ENCODE results near the gene TEX22.

Gene TEX22

DNA sequence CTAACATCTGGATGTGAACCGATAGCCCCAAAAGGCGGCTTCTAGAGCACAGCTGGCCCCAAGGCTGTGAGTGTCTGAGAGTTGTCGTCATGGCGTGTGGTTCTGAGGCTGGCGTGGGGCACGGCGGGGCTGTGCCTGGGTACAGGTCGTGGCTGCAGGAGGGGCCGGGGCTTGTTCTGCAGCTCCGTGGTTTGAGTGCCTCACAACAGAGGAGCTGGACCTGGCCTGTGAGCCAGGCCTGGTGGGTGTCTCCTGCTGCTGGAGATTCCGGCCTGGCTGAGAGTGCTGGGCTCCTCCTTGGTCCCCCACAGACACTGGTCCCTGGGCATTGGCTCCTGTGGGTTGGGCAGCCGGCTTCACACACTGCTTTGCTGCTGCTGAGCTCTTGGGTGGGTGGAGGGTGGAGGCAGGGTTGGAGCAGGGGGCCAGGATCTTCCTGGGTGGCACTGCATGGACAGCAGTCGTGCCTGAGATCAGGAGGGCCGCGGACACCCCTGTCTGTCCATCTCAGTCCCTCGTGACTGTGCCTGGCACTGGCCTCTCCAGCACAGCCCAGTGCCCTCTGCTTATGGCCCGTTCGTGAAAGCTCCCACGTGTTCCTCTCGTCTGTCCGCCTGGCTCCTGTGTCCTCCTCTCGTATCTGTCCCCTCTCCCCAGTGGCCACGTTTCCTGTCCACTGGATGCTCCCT, 31.8 kb upstream of the TEX22 start:
- H3K36me3 ChIP-seq (ENCODE audit: control insufficient read depth in 2 of 2, insufficient read depth in 2 of 2, low read length in 2 of 2): peaks cover 7 to 8% of the 10 kb centered on the region in 2 donors
- peaks cover 0 to 3% of the 10 kb centered on the region in 2 donors for H3K4me1 ChIP-seq (ENCODE audit: control insufficient read depth in 2 of 2, insufficient read depth in 2 of 2, low read length in 2 of 2)
- H3K9me3 ChIP-seq (ENCODE audit: control insufficient read depth in 2 of 2, low read length in 2 of 2): no peaks in the 10 kb centered on the region
- H3K27ac ChIP-seq (ENCODE audit: low read depth in 2 of 2, low read length in 2 of 2): no peak overlapping the region
- H3K27me3 ChIP-seq (ENCODE audit: control insufficient read depth in 2 of 2, insufficient read depth in 2 of 2, low read length in 2 of 2): no peaks in the 10 kb centered on the region
- no peak overlapping the region for H3K9ac ChIP-seq (ENCODE audit: low read depth in 1 of 2, low read length in 2 of 2)
- no peak overlapping the region for H3K4me3 ChIP-seq (ENCODE audit: low read length in 2 of 2)

DNA sequence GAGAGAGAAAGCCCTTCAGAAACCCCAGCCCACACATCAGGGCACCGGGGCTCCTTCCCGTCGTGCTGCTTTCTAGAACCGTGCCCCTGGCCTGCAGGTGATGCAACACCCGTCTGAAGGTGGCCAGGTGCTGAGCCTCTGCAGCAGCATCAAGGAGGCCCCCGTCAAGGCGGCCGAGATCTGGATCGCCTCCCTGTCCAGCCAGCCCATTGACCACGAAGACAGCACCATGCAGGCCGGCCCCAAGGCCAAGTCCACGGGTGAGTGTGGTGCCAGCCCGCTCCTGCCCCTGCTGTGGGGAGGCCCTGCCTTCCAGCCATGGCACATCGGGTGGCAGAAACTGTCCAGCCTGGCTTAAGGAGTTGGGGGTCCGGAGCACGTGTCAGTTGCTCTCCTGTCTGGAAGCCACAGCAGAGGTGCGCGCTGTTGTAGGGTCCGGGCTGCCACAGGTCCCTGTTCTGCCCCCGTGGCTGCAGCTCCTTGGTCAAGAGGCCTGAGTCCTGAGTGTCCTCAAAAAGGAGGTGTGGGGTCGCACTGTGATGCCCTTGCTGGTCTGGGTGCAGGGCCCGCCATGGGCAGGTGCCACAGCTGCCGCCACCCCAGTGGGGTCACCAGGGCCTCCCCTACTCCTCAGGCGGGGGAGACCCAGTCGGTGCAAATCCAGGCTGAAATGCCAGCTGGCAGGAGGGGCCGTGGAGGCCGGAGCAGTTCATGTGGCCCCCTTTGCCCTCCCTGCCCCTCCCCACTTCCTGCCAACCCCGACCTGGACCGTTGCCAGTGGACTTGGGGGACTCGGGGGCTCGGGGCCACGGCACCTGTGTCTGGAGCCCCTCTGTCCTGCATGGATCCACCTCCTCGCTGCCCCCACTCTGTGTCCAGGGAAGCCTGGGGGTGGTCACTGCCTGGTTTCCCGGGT, 31.0 kb upstream of the TEX22 start:
- H3K9ac ChIP-seq (ENCODE audit: low read depth in 1 of 2, low read length in 2 of 2): no peak overlapping the region

DNA sequence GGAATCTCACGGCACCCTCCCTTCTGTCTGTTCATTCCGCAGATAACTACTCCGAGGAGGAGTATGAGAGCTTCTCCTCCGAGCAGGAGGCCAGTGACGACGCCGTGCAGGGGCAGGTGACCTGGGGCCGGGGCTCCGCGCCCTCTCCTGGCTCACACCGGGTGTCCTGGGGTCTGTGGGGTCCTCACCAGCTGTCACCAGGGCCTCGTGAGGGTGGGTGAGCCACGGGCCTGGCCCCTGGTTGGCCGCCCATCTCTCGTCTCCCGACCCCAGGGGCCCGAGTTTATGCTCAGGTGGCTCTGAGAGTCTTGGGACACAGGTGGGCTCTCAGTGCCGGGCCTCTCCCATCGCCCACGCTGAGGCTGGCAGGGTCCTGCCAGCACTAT, 30.3 kb upstream of the TEX22 start:
- Histone ChIP-seq H3K9ac (ENCODE audit: low read depth in 1 of 2, low read length in 2 of 2) (no peak overlapping the region), H3K27ac (ENCODE audit: low read depth in 2 of 2, low read length in 2 of 2) (no peak overlapping the region), H3K4me3 (ENCODE audit: low read length in 2 of 2) (no peak overlapping the region), H3K27me3 (ENCODE audit: control insufficient read depth in 2 of 2, insufficient read depth in 2 of 2, low read length in 2 of 2) (no peaks in the 10 kb centered on the region), H3K9me3 (ENCODE audit: control insufficient read depth in 2 of 2, low read length in 2 of 2) (no peaks in the 10 kb centered on the region), H3K36me3 (ENCODE audit: control insufficient read depth in 2 of 2, insufficient read depth in 2 of 2, low read length in 2 of 2) (peaks cover 7 to 8% of the 10 kb centered on the region in 2 donors), H3K4me1 (ENCODE audit: control insufficient read depth in 2 of 2, insufficient read depth in 2 of 2, low read length in 2 of 2) (peaks cover 0 to 3% of the 10 kb centered on the region in 2 donors)

More for the DNA sequence above, 31.0 kb upstream of the TEX22 start:
- H3K27me3 ChIP-seq (ENCODE audit: control insufficient read depth in 2 of 2, insufficient read depth in 2 of 2, low read length in 2 of 2): no peaks in the 10 kb centered on the region
- peaks cover 0 to 3% of the 10 kb centered on the region in 2 donors for H3K4me1 ChIP-seq (ENCODE audit: control insufficient read depth in 2 of 2, insufficient read depth in 2 of 2, low read length in 2 of 2)
- no peak overlapping the region for H3K27ac ChIP-seq (ENCODE audit: low read depth in 2 of 2, low read length in 2 of 2)
- no peak overlapping the region for H3K4me3 ChIP-seq (ENCODE audit: low read length in 2 of 2)
- H3K9me3 ChIP-seq (ENCODE audit: control insufficient read depth in 2 of 2, low read length in 2 of 2): no peaks in the 10 kb centered on the region
- H3K36me3 ChIP-seq (ENCODE audit: control insufficient read depth in 2 of 2, insufficient read depth in 2 of 2, low read length in 2 of 2): peaks cover 7 to 8% of the 10 kb centered on the region in 2 donors

DNA sequence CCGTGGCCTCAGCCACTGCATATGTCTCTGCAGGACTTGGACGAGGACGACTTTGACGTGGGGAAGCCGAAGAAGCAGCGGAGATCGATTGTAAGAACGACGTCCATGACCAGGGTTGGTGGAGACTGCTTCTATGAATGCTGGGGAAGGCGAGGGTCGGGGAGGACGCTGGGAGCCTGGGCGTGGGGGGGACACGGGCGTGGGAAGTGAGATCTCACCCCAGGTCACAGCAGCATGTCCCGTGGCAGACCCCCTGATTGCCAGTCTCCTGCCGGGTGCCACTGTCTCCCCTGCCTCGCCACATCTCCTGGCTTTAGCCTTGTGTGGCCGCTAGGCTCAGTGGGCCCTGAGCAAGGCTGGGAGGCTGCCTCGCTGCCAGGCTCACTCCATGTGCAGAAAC, 29.9 kb upstream of the TEX22 start:
- Histone ChIP-seq H3K9ac (ENCODE audit: low read depth in 1 of 2, low read length in 2 of 2) (no peak overlapping the region), H3K27me3 (ENCODE audit: control insufficient read depth in 2 of 2, insufficient read depth in 2 of 2, low read length in 2 of 2) (no peaks in the 10 kb centered on the region), H3K9me3 (ENCODE audit: control insufficient read depth in 2 of 2, low read length in 2 of 2) (no peaks in the 10 kb centered on the region), H3K4me3 (ENCODE audit: low read length in 2 of 2) (no peak overlapping the region), H3K27ac (ENCODE audit: low read depth in 2 of 2, low read length in 2 of 2) (no peak overlapping the region), H3K4me1 (ENCODE audit: control insufficient read depth in 2 of 2, insufficient read depth in 2 of 2, low read length in 2 of 2) (peaks cover 0 to 3% of the 10 kb centered on the region in 2 donors), H3K36me3 (ENCODE audit: control insufficient read depth in 2 of 2, insufficient read depth in 2 of 2, low read length in 2 of 2) (peaks cover 7 to 8% of the 10 kb centered on the region in 2 donors)

DNA sequence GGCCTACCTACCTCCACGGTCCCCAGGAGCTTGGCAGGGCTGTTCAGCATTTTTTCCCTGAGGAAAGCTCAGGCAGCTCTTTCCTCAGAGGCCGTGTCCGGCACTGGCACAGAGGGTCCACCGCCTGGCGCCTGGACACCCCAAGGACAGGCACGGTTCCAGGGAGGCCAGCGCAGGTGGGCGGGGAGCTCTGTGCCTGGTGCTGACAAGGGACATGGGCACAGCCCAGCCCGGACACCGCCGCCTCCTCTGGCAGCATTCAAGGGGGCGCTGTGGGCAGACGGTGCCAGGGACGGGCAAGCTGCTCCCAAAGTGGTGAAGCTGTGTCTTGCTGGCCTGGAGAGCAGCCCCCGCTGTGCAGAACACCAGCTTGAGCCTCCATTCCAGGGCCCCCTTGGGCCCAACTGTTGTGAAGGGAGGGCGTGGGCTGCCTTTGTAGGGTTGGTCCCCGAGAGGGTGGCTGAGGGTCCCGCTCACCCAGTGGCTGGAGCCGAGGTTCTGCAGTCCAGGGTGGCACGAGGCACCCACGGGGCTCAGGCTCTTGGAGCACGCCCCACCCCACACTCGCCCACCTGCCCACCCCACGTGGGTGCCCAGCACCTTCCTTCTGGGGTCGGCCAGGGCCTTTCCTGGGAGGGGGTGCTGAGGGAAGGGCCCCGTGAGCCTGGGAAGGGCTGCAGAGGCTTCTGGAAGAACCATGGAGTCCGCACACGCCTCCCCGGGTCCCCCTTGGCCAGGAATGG, 29.3 kb upstream of the TEX22 start:
- Histone ChIP-seq H3K27ac (ENCODE audit: low read depth in 2 of 2, low read length in 2 of 2) (no peak overlapping the region), H3K36me3 (ENCODE audit: control insufficient read depth in 2 of 2, insufficient read depth in 2 of 2, low read length in 2 of 2) (peaks cover 7 to 8% of the 10 kb centered on the region in 2 donors), H3K9me3 (ENCODE audit: control insufficient read depth in 2 of 2, low read length in 2 of 2) (no peaks in the 10 kb centered on the region), H3K27me3 (ENCODE audit: control insufficient read depth in 2 of 2, insufficient read depth in 2 of 2, low read length in 2 of 2) (no peaks in the 10 kb centered on the region), H3K4me1 (ENCODE audit: control insufficient read depth in 2 of 2, insufficient read depth in 2 of 2, low read length in 2 of 2) (peaks cover 0 to 3% of the 10 kb centered on the region in 2 donors), H3K9ac (ENCODE audit: low read depth in 1 of 2, low read length in 2 of 2) (no peak overlapping the region), H3K4me3 (ENCODE audit: low read length in 2 of 2) (no peak overlapping the region)

DNA sequence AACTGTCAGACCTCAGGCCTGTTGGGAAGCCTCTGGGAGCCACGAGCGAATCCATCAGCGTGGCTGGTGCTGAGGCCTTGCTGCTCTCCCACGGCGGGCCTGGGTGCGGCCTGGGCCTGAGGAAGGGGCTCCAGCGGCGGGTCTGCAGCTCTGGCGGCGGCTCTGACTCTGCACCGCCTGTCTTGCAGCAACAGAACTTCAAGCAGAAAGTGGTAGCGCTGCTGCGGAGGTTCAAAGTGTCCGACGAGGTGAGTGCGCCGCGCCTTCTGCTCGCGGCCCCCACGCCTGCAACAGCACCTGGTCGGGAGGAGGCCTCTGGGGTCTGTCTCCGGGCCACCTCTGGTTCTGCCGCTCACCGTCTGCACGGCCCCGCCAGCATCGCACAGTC, 28.7 kb upstream of the TEX22 start:
- Histone ChIP-seq H3K27ac (ENCODE audit: low read depth in 2 of 2, low read length in 2 of 2) (no peak overlapping the region), H3K27me3 (ENCODE audit: control insufficient read depth in 2 of 2, insufficient read depth in 2 of 2, low read length in 2 of 2) (no peaks in the 10 kb centered on the region), H3K9ac (ENCODE audit: low read depth in 1 of 2, low read length in 2 of 2) (no peak overlapping the region), H3K4me1 (ENCODE audit: control insufficient read depth in 2 of 2, insufficient read depth in 2 of 2, low read length in 2 of 2) (no peaks in the 10 kb centered on the region), H3K36me3 (ENCODE audit: control insufficient read depth in 2 of 2, insufficient read depth in 2 of 2, low read length in 2 of 2) (peaks cover 7 to 8% of the 10 kb centered on the region in 2 donors), H3K4me3 (ENCODE audit: low read length in 2 of 2) (no peak overlapping the region), H3K9me3 (ENCODE audit: control insufficient read depth in 2 of 2, low read length in 2 of 2) (no peaks in the 10 kb centered on the region)

DNA sequence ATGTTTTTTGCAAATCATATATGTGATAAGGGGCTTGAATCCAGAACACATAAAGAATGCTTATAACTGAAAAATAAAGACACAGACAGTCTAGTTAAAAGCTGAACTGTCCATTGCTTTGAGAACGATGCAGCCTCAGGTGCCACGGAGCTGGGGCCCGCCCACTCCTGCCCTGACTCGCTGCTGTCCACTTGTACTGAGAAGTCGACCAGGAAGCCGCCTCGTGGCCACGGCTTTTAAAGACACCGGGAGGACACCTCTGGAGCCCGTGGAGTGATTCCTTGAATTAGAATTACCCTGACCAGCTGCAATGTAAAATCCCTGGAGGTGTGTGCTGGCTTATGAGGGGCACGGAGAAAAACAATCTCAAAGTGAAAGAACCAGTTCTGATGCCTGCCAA, 23.9 kb upstream of the TEX22 start:
- no peak overlapping the region for H3K9ac ChIP-seq (ENCODE audit: low read depth in 1 of 2, low read length in 2 of 2)
- no peaks in the 10 kb centered on the region for H3K27me3 ChIP-seq (ENCODE audit: control insufficient read depth in 2 of 2, insufficient read depth in 2 of 2, low read length in 2 of 2)
- H3K9me3 ChIP-seq (ENCODE audit: control insufficient read depth in 2 of 2, low read length in 2 of 2): no peaks in the 10 kb centered on the region
- no peaks in the 10 kb centered on the region for H3K4me1 ChIP-seq (ENCODE audit: control insufficient read depth in 2 of 2, insufficient read depth in 2 of 2, low read length in 2 of 2)
- no peak overlapping the region for H3K27ac ChIP-seq (ENCODE audit: low read depth in 2 of 2, low read length in 2 of 2)
- peaks cover 0 to 2% of the 10 kb centered on the region in 2 donors for H3K36me3 ChIP-seq (ENCODE audit: control insufficient read depth in 2 of 2, insufficient read depth in 2 of 2, low read length in 2 of 2)
- H3K4me3 ChIP-seq (ENCODE audit: low read length in 2 of 2): no peak overlapping the region

DNA sequence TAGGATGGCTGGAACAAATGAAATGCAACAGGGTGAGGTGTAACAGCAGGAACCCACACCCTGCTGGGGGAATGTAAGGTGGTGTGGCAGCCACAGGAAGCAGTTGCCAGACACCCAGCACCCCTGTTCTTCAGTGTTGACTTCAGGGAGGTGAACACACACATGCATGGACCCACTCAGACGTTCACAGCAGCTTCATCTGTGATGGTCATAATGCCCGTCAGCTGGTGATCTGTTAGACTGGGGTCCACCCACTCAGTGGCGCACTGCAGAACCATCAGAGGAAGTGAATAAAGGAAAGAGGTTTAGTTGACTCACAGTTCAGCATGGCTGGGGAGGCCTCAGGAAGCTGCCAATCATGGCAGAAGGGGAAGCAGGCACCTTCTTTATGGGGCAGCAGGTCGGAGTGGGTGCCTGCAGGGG, 22.7 kb upstream of the TEX22 start:
- Histone ChIP-seq H3K36me3 (ENCODE audit: control insufficient read depth in 2 of 2, insufficient read depth in 2 of 2, low read length in 2 of 2) (peaks cover 2 to 3% of the 10 kb centered on the region in 2 donors), H3K4me3 (ENCODE audit: low read length in 2 of 2) (no peak overlapping the region), H3K4me1 (ENCODE audit: control insufficient read depth in 2 of 2, insufficient read depth in 2 of 2, low read length in 2 of 2) (no peaks in the 10 kb centered on the region), H3K27me3 (ENCODE audit: control insufficient read depth in 2 of 2, insufficient read depth in 2 of 2, low read length in 2 of 2) (no peaks in the 10 kb centered on the region), H3K9me3 (ENCODE audit: control insufficient read depth in 2 of 2, low read length in 2 of 2) (no peaks in the 10 kb centered on the region), H3K9ac (ENCODE audit: low read depth in 1 of 2, low read length in 2 of 2) (no peak overlapping the region), H3K27ac (ENCODE audit: low read depth in 2 of 2, low read length in 2 of 2) (no peak overlapping the region)

DNA sequence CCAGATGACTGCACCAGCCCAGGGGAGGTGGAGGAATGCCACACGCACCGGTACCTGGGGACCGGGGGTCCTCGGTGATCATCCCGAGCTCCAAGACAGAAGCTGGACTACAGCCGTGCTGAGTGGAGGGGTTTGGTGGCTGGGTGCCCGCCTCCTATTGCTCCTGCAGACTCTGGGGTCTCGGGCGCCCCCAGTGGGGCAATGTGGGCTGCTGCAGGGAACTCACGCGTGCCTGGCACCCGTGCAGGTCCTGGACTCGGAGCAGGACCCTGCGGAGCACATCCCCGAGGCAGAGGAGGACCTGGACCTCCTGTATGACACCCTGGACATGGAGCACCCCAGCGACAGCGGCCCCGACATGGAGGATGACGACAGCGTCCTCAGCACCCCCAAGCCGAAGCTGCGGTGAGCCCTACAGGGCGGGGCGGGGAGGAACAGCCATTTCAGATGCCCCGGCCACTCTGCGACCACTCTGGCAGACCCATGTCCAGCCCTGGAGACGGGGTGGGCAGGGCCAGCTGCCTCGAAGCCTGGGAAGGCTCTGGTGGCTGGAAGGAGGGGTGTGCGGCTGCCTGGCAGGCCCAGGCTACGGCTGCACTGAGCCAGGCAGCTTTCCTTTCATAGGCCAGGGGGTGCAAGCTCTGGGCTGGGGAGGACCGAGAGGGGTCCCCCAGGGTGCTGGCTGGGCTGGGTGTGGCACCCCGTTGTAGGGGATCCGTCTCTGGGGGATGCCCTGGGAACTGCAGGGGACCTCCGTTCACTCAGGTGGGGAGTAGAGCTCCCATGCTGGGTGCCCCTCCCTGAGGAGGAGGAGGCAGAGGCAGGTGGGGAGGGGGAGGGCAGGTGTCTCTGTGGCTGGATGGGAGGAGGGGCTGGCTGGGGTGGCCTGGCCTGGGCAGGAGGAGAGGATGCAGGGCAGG, 21.6 kb upstream of the TEX22 start:
- Histone ChIP-seq H3K27me3 (ENCODE audit: control insufficient read depth in 2 of 2, insufficient read depth in 2 of 2, low read length in 2 of 2) (no peaks in the 10 kb centered on the region), H3K9me3 (ENCODE audit: control insufficient read depth in 2 of 2, low read length in 2 of 2) (no peaks in the 10 kb centered on the region), H3K4me1 (ENCODE audit: control insufficient read depth in 2 of 2, insufficient read depth in 2 of 2, low read length in 2 of 2) (no peaks in the 10 kb centered on the region), H3K4me3 (ENCODE audit: low read length in 2 of 2) (no peak overlapping the region), H3K9ac (ENCODE audit: low read depth in 1 of 2, low read length in 2 of 2) (no peak overlapping the region), H3K36me3 (ENCODE audit: control insufficient read depth in 2 of 2, insufficient read depth in 2 of 2, low read length in 2 of 2) (peaks cover 0 to 3% of the 10 kb centered on the region in 2 donors), H3K27ac (ENCODE audit: low read depth in 2 of 2, low read length in 2 of 2) (no peak overlapping the region)
